Choroid plexus epithelial cell (primary cell): Measurements from ENCODE around the gene CDH4.

ENCODE experiments used
- DNase-seq: peaks from one replicate; pipeline ENCODE4 v3.0.0-alpha.2; 2010; ENCODE audit warnings: low read depth
- H3K4me3 ChIP-seq: 2 replicates; pipeline ENCODE4 v1.5.1; 2011; ENCODE audit warnings: low read depth, mild to moderate bottlenecking, control low read depth, low read length, moderate library complexity
- TF ChIP-seq, protein P1 (sequence below): conservative IDR thresholded peaks from 2 replicates; pipeline ENCODE4 v1.5.1; 2011; ENCODE audit warnings: low read depth, mild to moderate bottlenecking, control low read depth, inconsistent platforms, low read length, moderate library complexity

CDH4 gene

DNA sequence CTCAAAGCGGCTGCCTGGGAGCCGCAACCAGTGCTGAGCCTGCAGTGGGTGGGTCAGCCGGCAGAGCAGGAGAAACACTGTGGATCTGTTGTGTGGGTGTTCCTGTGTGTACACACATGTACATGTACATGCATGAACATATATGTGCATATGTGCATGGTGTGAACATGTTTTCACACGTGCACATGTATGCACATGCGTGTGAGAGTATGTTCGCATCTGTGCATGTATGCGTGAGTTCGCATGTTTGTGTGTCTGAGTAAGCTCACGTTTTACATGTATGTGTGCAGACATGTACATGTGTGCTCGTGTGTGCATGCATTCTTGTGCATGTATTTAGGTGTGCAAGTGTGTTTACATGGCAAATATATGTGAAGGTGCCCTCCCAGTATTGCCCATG lies 302.6 kb downstream of the CDH4 start:
- DNase-seq = no peak
- TF ChIP-seq, protein P1, sequence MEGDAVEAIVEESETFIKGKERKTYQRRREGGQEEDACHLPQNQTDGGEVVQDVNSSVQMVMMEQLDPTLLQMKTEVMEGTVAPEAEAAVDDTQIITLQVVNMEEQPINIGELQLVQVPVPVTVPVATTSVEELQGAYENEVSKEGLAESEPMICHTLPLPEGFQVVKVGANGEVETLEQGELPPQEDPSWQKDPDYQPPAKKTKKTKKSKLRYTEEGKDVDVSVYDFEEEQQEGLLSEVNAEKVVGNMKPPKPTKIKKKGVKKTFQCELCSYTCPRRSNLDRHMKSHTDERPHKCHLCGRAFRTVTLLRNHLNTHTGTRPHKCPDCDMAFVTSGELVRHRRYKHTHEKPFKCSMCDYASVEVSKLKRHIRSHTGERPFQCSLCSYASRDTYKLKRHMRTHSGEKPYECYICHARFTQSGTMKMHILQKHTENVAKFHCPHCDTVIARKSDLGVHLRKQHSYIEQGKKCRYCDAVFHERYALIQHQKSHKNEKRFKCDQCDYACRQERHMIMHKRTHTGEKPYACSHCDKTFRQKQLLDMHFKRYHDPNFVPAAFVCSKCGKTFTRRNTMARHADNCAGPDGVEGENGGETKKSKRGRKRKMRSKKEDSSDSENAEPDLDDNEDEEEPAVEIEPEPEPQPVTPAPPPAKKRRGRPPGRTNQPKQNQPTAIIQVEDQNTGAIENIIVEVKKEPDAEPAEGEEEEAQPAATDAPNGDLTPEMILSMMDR = no peak
- no peak overlapping the region for H3K4me3 ChIP-seq

DNA sequence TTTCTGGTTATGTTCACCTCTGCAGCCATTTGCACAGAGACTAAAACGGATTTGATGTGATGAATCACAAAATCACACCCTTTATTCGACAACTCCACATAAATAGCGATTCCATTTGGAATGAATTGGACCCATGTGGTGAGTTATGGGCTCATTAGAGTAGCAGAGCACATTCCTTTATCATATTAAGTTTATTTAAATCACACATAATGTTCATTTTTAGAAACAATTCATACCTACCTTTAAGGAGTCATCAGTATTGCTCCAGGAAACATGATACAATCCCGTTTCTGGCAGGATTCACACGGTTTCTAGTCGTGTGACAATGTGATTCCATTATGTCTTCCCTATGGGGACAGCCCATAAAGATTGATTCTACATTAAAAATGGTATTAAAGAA lies 303.5 kb downstream of the CDH4 start:
- no peak overlapping the region for H3K4me3 ChIP-seq
- TF ChIP-seq, protein P1 = no peak
- DNase-seq = no peak

DNA sequence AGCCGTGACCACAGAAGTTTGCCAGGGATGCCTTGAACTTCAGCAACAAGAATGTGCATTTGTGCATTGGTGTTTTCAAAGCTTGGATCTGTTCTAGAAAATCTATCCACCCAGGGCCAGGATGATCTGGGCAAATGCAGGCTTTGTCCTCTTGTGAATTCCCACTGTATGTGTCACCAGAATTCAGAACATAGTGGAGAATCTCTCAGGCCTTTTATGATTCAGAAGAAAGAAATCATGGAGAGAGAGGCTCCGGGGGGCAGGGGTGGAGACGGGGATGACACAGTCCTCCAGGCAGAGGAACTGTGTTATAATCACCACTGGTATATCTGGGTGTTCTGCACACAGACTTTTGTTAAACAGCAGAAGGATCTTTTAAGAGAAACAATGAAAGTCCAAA lies 304.1 kb downstream of the CDH4 start:
- peak; percentile 83 for DNase-seq
- TF ChIP-seq, protein P1 = no peak
- H3K4me3 ChIP-seq = no peak overlapping the region

DNA sequence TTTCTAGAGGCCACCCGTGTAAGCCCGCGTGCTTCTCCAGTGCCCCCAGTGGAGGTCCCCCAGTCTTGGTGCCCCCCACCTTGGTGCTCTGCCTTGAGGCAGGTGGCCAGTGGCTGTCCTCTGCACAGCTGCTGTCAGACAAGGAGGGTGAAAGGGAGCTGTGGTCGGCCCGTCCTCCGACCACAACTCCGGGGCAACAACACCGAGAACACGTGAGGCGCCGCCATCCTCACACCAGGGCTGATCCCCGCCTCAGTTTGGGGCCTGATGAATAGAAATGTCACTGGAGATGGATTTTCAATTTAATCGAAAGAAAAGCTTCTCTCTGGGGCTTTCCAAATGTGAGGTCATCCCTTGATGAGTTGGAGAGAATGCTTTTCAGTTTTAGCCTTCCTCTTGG lies 304.6 kb downstream of the CDH4 start:
- DNase-seq = no peak
- no peak overlapping the region for H3K4me3 ChIP-seq
- TF ChIP-seq, protein P1 = no peak

DNA sequence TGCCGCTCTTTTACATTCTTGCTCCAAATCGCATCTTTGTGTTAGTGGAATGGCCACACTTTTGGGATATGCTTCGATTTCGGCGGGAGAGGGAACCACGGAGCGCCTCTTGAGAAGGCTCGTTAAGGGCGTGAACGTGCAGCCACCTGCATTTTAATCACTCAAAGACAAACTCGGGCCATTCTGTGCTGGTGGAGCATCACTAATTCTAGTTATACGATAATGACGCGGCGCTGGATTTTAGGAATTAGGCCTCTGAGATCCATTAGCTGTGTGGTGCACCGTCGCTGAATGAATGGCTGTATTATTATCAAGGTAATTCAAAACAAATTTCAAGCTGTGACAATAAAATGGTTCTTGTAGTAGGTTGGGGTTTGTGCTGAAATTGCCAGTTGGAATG lies 305.6 kb downstream of the CDH4 start:
- TF ChIP-seq, protein P1 = no peak
- no peak for DNase-seq

DNA sequence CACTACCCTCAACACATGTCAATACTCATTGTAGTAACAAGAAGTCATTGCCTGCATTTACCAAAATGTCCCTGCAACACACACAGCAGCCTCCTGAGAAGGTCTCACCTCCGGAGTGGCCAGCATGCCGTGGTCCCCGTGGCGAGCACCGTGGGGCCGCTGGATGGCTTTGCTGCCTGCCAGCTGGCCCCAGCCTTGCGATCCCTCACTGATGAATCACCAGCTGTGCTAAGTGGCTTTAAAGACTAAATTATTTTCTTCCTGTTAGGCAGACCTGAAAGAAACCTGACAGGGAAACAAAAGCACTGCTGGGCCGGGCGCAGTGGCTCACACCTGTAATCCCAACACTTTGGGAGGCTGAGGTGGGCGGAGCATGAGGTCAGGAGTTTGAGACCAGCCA lies 306.7 kb downstream of the CDH4 start:
- no peak overlapping the region for H3K4me3 ChIP-seq
- peak; percentile 41 for DNase-seq
- TF ChIP-seq, protein P1 = no peak

More for the DNA sequence above, 305.6 kb downstream of the CDH4 start:
- no peak overlapping the region for H3K4me3 ChIP-seq

DNA sequence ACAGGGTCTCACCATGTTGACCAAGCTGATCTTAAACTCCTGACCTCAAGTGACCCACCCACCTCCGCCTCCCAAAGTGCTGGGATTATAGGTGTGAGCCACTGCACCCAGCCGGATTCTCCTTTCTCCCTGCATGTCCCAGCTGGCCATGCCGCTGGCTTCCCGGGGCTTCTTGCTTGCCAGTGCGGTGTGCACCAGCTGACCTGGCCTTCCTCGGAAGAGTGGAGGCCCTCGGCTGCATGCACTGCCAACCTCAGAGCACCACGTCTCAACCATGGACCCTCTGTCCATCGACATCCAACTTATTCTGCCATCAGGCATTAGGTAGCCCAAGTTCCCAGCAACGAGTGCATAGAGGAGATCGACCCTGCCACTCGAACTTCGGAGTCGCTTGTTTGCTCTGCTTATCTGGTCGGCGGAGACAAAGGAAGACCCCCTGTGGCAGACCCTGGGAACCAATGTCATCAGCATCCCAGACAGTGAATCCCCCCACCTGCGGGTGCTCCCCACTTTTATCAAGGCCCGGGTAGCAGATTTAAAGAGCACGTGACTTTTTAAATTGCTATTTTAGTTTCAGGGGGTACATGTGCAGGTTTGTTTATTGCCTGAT lies 307.8 kb downstream of the CDH4 start:
- TF ChIP-seq, protein P1 = no peak
- DNase-seq = no peak
- H3K4me3 ChIP-seq = no peak overlapping the region
